Measurements from ENCODE around the gene NPM1. TPM values are rescaled to one million over a fixed set of nuclear protein-coding genes. Genes with fewer than 3 reads are reported as not detected.

The NPM1 gene
- total and polyA plus RNA-seq, 7 donors, result 452 to 2,554 (median 635) TPM

DNA sequence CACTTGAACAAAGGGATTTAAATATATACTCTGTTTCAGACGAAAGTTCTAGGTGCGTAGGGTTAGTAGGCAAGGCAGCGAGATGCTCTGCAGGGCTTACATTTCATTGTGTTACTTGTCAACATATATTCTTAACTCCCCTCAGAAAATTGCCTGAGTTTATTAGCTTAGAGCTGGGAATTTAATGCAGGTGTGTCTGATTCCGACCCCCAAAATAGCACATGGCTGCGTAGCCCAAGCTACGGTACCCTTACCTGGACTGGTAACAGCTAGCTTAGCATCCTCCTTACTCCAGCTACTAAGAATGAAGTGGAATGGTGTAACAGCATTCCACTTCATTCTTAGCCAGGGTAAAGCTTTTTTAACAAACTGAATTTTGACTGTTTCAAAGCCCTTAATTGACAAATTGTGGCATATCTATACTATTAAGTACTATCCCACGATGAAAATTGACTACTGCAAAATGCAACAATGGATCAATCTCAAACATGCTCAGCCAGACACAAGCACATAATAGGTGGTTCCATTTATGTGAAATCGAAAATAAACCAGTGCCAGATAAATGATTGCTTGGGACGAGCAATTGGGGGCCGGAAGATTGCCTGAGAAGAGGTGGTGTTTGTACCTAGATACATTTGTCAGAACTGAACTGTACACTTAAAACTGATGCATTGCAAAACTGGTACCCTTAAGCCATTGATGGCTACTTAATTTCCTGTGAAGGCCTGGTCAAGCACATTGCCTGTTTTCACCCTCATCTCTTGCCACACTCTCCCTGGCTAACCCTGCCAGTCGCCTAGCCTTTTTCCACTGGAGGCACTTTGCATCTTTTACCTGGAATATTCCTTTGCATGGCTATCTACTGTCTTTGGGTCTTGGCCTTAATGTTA, 28.8 kb downstream of the NPM1 start:
- TF ChIP-seq, protein P1, sequence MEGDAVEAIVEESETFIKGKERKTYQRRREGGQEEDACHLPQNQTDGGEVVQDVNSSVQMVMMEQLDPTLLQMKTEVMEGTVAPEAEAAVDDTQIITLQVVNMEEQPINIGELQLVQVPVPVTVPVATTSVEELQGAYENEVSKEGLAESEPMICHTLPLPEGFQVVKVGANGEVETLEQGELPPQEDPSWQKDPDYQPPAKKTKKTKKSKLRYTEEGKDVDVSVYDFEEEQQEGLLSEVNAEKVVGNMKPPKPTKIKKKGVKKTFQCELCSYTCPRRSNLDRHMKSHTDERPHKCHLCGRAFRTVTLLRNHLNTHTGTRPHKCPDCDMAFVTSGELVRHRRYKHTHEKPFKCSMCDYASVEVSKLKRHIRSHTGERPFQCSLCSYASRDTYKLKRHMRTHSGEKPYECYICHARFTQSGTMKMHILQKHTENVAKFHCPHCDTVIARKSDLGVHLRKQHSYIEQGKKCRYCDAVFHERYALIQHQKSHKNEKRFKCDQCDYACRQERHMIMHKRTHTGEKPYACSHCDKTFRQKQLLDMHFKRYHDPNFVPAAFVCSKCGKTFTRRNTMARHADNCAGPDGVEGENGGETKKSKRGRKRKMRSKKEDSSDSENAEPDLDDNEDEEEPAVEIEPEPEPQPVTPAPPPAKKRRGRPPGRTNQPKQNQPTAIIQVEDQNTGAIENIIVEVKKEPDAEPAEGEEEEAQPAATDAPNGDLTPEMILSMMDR (IDR thresholded peaks at IDR 0.05), result no peak
- 87 to 88% (median 87%) methylated on average over 11 of the region's 11 CpGs for WGBS, 3 donors

DNA sequence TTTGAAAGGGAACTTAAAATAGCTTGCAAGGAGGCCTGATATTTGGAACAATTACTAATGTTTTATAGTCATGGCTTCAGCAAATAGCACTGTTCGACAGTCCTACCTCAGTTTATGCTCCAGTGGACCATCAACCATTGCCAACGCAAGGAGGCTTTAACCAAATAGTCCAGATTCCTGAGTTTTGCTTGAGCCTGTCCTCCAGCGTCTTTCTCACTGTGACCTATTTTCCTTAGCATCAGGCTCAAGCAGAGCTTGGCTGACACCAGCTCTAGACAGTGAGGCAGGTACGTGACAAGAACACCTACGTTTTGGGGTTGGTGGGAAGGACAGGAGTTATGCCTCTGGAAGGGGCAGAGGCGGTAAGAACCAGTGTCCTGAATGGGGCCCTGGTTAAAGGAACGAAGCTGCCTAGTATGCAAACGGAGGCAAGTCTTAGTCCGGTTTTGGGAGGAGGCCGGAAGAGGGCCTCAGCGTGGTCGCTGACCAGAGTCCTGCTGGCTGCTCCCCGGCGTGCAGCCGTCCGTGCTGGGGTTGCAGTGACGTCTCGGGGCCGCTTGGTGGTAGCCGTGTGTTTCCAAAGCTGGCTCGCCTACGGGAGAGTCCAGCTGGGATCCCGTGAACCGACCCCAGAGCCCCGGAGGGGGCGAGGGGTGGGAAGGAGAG, 30.8 kb downstream of the NPM1 start:
- H3K27ac ChIP-seq, result no peak overlapping the region
- peaks cover 19% of the 10 kb centered on the region for H3K4me1 ChIP-seq
- WGBS, 3 donors, result 14 to 15% (median 14%) methylated on average over 25 to 26 of the region's 26 CpGs
- peaks cover under 1 to 5% of the 10 kb centered on the region in 2 donors for H3K36me3 ChIP-seq (ENCODE audit: insufficient read depth in 1 of 2, low read depth in 1 of 2)
- peaks cover 0 to 19% (median 0%) of the 10 kb centered on the region in 3 donors for H3K27me3 ChIP-seq (ENCODE audit: insufficient read depth in 3 of 3, low read length in 2 of 3)
- no peaks in the 10 kb centered on the region for H3K9me3 ChIP-seq
- intact Hi-C loops (cut with DNase I), result loop anchor here (1.0 to 2.0 kb wide), 2 partner anchors 488 to 489 kb away; no protein-coding TSS in a partner anchor
- TF ChIP-seq, protein P1 (IDR thresholded peaks at IDR 0.05), result peak; percentile 93
- peak overlapping the region; percentile 62 for H3K4me3 ChIP-seq
- DNase-seq (peak; percentile 82 to 89), ATAC-seq (peak; percentile 86 to 91 (median 86))

More for the DNA sequence above, 28.8 kb downstream of the NPM1 start:
- Histone ChIP-seq H3K27me3 (ENCODE audit: insufficient read depth in 3 of 3, low read length in 2 of 3) (peaks cover 0 to 19% (median 0%) of the 10 kb centered on the region in 3 donors), H3K9me3 (no peaks in the 10 kb centered on the region), H3K4me1 (peaks cover 19% of the 10 kb centered on the region), H3K27ac (no peak overlapping the region), H3K4me3 (no peak overlapping the region), H3K36me3 (ENCODE audit: insufficient read depth in 1 of 2, low read depth in 1 of 2) (peaks cover 9 to 25% of the 10 kb centered on the region in 2 donors)
- intact Hi-C loops (cut with DNase I), result no loop called here
- DNase-seq (no peak), ATAC-seq (no peak)

DNA sequence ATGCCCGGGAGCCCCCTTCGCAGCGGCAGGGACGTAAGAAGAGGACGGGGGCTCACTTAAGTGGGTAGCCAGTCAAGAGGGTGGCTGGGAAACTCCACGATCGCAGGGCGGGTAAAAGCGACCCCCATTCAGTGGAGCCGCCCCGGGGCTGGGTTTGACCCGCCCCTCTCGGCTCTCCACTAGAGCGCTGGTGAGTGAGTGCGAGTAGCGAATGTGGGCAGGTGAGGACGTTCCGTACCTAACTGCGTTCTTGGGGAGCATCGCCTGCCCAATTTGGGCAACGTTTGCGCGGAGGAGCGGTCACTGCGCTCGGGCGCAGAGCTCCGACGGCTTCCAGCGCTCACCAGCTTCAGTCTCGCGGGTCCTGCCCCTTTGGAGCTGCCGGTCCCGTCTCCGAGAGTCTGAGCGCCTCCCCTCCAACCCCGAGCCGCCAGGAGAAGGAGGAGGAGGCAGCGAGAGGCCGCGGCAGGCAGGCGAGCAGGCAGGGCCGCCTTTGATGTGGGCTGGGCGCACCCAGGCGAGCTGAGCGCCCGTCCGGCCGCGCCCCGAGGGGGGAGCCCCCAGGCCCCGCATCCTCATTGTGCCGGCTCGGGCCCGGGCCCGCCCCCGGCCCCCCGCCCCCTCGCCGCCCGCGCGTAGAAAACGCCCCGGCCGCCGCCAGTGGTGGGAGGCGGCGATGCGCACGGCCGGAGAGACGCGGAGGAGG, 31.5 kb downstream of the NPM1 start, which contains the start of gene FGF18:
TSS of gene FGF18 (plus strand) at position 666 of the 706 bp plus-strand sequence. CDS start 553 bp downstream, outside the sequence.
- intact Hi-C loops (cut with DNase I), result loop anchor here (1.0 to 2.0 kb wide), 2 partner anchors 488 kb away; no protein-coding TSS in a partner anchor
- DNase-seq, result peak; percentile 60 to 69
- H3K36me3 ChIP-seq (ENCODE audit: insufficient read depth in 1 of 2, low read depth in 1 of 2), result no peaks in the 10 kb centered on the region
- peak; percentile 16 to 34 (median 25) for ATAC-seq
- TF ChIP-seq, protein P1 (IDR thresholded peaks at IDR 0.05), result no peak
- peak within 1 kb of the TSS; percentile 62 for H3K4me3 ChIP-seq
- no peaks in the 10 kb centered on the region for H3K9me3 ChIP-seq
- H3K4me1 ChIP-seq, result peaks cover 19% of the 10 kb centered on the region
- no peak within 1 kb of the TSS for H3K27ac ChIP-seq
- peaks cover 0 to 19% (median 0%) of the 10 kb centered on the region in 3 donors for H3K27me3 ChIP-seq (ENCODE audit: insufficient read depth in 3 of 3, low read length in 2 of 3)
- WGBS, 3 donors, result 0 to 1% (median 1%) methylated on average over 55 to 74 of the region's 74 CpGs

DNA sequence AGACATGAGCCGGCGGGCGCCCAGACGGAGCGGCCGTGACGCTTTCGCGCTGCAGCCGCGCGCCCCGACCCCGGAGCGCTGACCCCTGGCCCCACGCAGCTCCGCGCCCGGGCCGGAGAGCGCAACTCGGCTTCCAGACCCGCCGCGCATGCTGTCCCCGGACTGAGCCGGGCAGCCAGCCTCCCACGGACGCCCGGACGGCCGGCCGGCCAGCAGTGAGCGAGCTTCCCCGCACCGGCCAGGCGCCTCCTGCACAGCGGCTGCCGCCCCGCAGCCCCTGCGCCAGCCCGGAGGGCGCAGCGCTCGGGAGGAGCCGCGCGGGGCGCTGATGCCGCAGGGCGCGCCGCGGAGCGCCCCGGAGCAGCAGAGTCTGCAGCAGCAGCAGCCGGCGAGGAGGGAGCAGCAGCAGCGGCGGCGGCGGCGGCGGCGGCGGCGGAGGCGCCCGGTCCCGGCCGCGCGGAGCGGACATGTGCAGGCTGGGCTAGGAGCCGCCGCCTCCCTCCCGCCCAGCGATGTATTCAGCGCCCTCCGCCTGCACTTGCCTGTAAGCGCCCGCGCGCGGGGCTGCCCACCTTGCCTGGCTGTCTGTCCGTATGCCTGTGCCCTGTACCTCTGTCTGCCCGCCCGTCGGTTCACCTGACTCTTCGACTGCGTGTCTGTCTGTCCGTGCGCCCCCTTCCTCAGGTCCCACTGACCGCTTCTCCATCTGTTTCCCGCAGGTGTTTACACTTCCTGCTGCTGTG, 32.2 kb downstream of the NPM1 start:
- Histone ChIP-seq H3K4me1 (peaks cover 19% of the 10 kb centered on the region), H3K4me3 (peak overlapping the region; percentile 62), H3K9me3 (no peaks in the 10 kb centered on the region), H3K27me3 (ENCODE audit: insufficient read depth in 3 of 3, low read length in 2 of 3) (peaks cover 0 to 19% (median 0%) of the 10 kb centered on the region in 3 donors), H3K36me3 (ENCODE audit: insufficient read depth in 1 of 2, low read depth in 1 of 2) (no peaks in the 10 kb centered on the region), H3K27ac (no peak overlapping the region)
- 1% methylated on average over 32 to 95 of the region's 95 CpGs for WGBS, 3 donors
- TF ChIP-seq, protein P1 (IDR thresholded peaks at IDR 0.05), result no peak
- intact Hi-C loops (cut with DNase I), result loop anchor here (2.0 to 10.0 kb wide), 4 partner anchors 437 to 625 kb away; no protein-coding TSS in a partner anchor
- DNase-seq (no peak), ATAC-seq (peak; percentile 12 to 48 (median 24))
